Activated naive CD8-positive, alpha-beta T cell treated with anti-CD3 and anti-CD28 coated beads, Interleukin-2, amount 50 U/mL, for 16 hours (primary cell): Measurements from ENCODE around the gene OR8B8.
"Not testable (repeated sequence)": the region's sequence is repeated elsewhere in the genome, so short reads cannot be mapped to it uniquely, and the experiment has no call there.

Experiments
- DNase-seq: peaks from one replicate; pipeline ENCODE4 v3.0.0-alpha.2; 2020; ENCODE audit warnings: low read depth, low spot score

Gene OR8B8

DNA sequence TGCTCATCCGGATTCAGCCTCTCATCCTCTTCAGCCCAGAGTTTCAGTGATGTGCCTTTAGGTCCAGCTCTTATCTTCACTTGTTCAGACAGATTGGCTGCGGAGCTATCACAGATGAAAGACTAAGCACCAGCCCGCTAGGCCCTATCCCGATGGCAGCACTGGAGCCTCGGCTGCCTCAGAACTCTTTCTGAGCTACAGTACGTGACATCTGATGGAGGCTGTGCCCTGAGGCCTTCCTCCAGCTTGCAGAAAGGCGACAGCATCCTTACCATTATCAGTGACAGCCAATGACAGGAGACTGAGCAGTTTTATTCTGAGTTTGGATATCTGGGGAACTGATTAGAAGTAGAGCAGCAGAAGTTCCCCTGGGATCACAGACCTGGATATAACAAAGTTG lies 4.0 kb downstream of the OR8B8 start:
- DNase-seq = no peak

DNA sequence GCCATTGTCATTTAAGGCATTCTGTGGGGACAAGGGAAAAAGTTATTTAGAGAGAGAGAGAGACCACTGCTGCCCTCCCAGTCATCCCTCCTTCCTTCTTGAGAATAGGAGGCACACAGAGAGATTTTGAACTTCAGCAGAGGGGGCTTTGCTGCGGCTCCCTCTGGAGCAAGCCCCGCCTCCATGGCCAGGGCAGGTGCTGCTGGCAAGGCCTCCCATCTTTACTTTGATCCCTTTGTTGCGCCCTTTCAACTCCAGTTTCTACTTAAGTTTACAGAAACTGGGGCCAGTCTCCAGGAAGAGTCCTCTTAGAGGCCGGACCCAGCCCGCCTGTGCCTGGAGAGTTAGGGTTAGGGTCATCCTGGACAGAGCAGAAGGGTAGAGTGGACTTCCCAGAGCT lies 4.4 kb downstream of the OR8B8 start:
- no peak for DNase-seq

DNA sequence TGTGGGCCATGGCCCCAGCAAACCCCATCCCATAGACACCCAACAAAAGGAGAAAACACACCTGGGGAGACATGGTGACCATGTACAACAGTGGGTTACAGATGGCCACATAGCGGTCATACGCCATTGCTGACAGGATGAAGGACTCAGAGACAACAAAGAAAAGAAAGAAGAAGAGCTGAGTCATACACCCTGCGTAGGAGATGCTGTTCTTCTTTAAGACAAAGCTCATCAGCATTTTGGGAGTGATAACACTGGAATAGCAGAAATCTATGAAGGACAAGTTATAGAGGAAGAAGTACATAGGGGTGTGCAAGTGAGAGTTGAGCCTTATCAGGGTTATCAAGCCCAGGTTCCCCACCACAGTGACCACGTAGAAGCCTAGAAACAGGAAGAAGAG lies 4.9 kb downstream of the OR8B8 start:
- no peak for DNase-seq

DNA sequence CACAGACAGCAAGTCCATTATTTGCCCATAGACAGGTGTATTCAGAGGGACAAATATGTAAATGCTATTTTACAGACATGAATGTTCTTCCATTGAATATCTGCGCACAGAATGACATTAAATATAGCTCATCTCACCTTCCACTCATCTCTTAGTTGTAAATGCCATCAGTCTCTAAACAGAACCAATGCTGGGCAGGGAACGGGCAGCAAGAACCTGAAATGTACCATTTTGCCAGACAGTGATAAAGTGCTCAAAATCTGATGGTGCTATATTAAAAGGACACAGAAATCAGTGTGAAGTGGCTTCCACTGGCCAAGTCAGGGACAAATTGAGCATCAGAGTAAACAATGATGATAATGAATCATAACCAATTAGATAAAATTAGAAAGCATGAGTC lies 10.8 kb downstream of the OR8B8 start:
- no peak for DNase-seq

DNA sequence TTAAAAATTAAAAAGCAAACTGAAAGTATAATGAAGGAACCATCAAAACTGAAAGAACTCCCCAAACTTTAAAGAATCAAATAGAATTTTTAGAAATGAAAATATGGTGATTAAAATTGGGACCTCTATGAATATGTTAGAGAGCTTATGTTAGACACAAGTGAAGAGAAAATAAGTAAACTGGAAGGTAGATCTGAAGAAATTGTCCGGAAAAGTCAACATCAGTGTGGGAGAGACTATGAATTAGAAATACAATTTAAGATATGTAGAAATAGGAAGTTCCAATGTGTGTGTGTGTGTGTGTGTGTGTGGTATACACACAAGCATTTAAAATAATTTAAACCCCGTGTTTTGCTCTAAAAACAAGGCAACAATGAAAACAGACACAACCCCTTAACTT lies 15.9 kb downstream of the OR8B8 start:
- no peak for DNase-seq

- no peak for DNase-seq
These were observed 21.0 kb downstream of the OR8B8 start, which contains the start of gene OR8B4 for GRCh38 chr11:124424384-124424921. OR8B4 (minus strand) TSS chr11:124424871; CDS start chr11:124424871, 0 bp downstream.

GRCh38 chr11:124421043-124421442 lies 24.5 kb downstream of the OR8B8 start:
- no peak for DNase-seq

DNA sequence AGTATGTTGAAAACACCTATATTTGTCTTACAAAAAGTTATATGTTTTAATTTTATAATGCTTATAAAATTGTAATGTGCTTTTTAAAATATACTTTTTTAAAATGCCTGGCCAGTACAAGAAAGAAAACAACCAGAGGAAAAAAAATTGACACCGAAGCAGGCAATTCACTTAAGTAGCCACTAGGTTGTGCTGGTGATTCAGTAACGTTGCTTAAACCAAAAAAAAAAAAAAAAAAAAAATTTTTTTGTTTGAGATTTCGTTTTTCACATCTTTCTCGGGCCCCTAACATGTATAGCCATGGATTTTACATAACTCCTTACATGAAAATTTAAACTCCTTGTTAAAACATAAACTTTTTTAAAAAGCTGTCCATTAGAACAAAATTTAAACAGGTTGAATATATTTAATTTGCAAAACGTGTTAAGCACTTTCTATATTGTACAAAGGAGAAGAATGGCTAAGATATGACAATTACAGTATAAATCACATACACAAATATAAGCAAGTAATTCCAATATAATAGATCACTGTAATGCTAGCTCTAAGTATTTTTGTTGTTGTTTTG lies 30.1 kb downstream of the OR8B8 start:
- no peak for DNase-seq

- no peak for DNase-seq
These were observed 35.6 kb downstream of the OR8B8 start for GRCh38 chr11:124409906-124410305.

- DNase-seq = no peak
These were observed 39.9 kb downstream of the OR8B8 start for GRCh38 chr11:124405581-124405980.

DNA sequence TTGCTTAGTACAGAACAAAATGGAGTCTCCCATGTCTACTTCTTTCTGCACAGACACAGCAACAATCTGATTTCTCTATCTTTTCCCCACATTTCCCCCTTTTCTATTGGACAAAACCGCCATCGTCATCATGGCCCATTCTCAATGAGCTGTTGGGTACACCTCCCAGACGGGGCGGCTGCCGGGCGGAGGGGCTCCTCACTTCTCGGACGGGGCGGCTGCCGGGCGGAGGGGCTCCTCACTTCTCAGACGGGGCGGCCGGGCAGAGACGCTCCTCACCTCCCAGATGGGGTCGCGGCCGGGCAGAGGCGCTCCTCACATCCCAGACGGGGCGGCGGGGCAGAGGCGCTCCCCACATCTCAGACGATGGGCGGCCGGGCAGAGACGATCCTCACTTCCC lies 42.3 kb downstream of the OR8B8 start:
- DNase-seq = not testable (repeated sequence)

- DNase-seq = no peak
These were observed 43.1 kb downstream of the OR8B8 start for GRCh38 chr11:124402326-124402922.

DNA sequence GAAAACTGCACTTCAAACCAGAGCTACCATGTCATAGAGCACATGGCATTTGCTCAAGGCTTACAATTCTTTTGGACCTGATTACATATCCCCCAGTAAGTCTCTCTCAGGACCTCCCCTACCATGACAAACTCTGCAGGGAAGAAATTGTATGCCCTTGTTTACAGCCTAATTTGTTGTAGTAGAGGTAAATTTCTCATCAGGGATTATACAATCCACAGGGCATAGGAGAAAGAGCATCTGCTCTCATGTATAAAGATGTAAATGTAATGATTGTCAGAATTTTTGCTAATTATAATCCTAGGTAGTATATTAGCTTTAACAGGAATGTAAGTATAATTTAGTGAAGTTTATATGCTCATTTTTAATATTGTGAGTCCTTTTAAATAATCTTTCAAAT lies 46.6 kb downstream of the OR8B8 start, which contains the start of gene OR8B3:
TSS of gene OR8B3 (minus strand) at position 101 of the 400 bp plus-strand sequence. CDS start 1,673 bp downstream, outside the sequence.
- no peak for DNase-seq

GRCh38 chr11:124396847-124397246 lies 48.6 kb downstream of the OR8B8 start:
- DNase-seq = not testable (repeated sequence)

DNA sequence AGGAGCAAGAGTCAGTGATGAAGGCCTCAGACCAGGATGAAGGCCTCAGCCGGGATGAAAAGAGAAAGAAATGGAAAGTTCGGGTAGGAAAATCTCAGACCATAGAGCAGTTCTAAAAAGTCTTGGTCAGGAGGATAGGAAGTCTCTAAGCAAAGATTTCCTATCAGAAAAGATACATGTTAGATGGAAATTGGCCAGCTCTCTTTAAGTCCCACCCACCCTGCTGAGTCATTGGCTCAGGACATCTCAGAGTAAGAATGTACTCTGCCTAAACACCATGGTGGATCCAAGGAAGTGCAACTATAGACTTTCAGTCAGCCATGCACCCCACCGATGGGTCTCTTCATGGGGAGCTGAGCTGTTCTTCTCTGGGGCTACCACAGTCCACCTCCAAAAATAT lies 51.1 kb downstream of the OR8B8 start:
- DNase-seq = no peak
